CD4-positive, alpha-beta T cell treated with Interleukin-6 at 100 ng/mL for 8 hours (primary cell): ENCODE measurements around the gene ASCC3.
A peak's percentile ranks its signal among the peaks of the same experiment; 100 is the strongest.
"Not testable (repeated sequence)": the region's sequence is repeated elsewhere in the genome, so short reads cannot be mapped to it uniquely, and the experiment has no call there.

Source experiments
- DNase-seq: peaks from one replicate; pipeline ENCODE4 v3.0.0-alpha.2; 2020; ENCODE audit warnings: mixed read lengths, low spot score

ASCC3 gene

GRCh38 chr6:100880853-100881706 lies at the start of gene ASCC3:
TSS of gene ASCC3 (minus strand) at chr6:100881329. CDS start at chr6:100867997, 13,332 bp downstream.
- peak; percentile 86 for DNase-seq

DNA sequence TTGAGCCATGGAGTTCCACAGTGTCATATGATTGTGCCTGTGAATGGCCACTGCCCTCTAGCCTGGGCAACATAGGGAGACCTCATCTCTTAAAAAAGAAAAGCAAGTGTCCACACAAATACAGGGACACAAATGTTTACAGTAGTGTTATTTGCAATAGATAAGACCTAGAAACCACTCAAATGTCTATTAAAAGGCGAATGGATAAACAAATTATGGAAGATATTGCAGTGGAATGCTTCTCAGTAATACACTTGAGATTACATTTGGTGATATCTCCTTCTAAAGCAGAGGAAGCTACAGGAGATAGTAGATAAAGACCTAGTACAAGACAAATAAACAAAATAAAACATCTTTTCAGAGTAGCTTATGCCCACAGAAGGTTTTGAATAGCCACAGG lies 44.6 kb upstream of the ASCC3 start:
- no peak for DNase-seq

DNA sequence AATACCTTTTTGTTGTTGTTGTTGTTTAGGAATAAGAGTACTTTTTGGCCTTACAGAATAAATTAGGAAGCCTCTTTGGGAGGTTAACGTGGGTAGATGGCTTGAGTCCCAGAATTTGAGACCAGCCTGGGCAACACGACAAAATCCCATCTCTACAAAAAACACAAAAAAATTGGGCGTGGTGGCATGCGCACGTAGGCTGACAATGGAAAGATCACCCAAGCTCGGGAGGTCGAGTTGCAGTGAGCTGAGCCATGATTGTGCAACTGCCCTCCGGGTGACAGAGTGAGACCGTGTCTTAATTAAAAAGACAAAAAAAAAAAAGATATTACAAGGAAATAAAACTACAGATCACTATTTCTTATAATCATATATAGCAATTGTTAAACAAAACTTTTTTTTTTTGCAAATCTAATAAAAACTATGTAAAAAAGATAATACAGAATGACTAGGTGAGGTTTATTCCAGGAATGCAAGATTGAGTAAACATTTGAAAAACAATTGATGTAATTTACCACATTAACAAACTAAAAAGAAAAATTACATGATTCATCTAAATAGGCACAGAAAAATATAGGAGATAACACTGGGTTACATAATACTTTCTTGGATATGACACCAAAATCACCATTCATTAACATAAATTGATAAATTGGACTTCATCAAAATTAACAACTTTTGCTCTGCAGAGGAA lies 43.6 kb upstream of the ASCC3 start:
- DNase-seq: no peak

DNA sequence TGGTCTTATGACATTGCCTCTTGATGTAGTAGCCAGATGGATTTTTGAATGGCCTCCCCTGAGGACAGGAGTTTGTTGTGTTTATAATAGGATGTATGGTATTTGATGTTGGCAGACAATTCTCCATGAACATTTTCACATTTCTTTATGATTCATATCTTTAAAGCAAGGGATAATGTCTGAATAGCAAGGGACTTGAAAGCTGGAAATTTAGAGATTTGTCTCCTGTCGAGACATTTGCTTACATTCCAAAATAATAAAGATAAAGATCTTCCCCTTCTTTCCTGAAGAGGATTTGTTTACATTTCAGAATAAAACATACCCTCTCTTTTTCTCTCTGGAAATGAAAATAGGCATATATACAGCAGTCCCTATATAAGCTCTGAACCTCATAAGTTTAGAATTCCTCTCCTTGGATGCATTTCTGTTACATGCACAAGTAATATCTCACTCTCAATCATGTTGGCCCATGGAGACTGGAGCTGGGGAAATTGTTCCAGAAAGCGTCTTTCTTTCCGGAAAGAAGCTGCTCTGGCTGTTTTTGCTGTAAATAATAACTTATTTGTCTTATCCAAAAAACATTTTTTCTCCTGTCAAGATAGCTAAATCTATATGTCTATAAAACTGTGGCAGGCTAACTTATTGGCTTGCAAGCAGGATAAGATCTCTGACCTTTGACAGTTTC lies 42.5 kb upstream of the ASCC3 start:
- DNase-seq: no peak

DNA sequence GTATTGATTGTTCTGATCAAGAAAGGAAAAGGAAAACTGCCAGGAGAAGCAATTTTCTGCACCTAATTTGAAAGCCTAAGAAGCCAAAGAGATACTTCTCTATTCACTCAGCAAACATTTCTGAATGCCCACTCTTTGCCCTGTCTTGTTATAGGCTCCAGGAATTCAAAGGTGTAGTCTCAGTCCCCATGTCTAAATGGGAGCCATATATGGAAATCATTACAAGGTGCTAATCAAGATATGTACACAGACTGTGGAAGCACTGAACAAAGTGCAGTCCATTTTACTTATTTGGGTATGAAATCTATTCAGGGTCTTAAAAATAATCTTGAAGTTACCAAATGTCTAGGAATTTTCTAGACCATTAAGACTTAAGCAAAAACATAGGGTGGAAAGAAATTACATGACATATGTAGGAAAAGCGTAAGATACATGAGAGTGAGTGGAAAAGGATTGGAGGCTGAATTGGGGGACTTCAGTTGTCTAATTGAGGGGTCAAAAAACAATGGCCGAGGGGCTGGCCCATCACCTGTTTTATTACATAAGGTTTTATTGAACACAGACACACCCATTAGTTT lies 39.0 kb upstream of the ASCC3 start:
- DNase-seq: no peak

GRCh38 chr6:100918152-100918551 lies 37.0 kb upstream of the ASCC3 start:
- no peak for DNase-seq

DNA sequence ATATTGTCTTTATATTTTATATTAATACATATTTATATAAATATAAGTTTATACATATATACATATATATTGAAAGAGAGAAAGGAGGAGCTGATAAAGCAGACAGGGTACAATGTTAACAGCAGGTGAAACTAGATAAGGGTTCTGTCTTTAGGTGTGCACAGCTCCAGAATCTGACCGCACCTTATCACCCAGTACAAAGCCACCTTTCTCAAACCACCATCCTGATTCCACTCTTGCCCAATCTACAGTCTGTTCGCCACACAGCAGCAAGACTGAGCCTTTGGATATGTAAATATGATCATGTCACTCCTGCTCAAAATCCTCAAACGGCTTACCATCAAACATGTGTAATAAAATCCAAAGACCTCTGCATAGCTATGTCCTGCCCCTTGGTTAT lies 34.7 kb upstream of the ASCC3 start:
- DNase-seq: no peak

GRCh38 chr6:100913400-100914276 lies 32.5 kb upstream of the ASCC3 start:
- no peak for DNase-seq

GRCh38 chr6:100906325-100906724 lies 25.2 kb upstream of the ASCC3 start:
- DNase-seq: no peak

DNA sequence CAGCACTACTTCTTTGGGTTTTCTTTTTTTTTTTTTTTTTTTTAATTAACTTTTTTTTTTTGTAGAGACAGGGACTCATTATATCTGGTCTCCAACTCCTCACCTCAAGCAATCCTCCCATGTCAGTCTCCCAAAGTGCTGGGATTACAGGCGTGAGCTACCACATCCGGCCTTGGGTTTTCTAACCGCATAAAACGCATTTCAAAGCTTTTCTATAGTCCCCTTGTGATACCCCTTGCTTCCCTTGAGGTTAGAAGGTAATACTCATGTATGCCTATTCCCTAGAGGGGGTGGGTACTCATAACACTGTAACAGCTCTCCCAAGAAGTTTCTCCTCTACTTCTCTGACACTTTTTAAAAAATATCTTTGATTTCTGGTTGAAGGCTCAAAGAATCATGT lies 23.9 kb upstream of the ASCC3 start:
- DNase-seq: no peak

GRCh38 chr6:100904316-100904715 lies 23.2 kb upstream of the ASCC3 start:
- no peak for DNase-seq

DNA sequence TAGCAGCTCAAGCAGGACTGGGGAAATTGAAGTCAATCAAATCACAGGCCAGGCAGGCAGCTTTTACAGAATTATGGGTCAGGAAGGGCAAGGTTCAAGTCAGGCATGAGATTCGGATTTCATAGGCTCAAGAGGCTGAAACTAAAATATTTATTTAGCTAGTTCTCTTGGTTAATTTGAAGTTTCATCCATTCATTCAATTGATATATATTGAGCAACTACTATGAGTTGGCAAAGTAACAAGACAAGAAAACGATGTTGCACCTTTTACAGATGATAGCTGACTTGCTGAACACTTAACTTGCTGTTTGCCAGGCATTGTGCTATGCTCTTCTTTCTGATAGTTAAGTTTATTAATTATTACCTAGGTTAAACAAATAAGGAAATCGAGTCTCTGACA lies 20.5 kb upstream of the ASCC3 start:
- DNase-seq: no peak

DNA sequence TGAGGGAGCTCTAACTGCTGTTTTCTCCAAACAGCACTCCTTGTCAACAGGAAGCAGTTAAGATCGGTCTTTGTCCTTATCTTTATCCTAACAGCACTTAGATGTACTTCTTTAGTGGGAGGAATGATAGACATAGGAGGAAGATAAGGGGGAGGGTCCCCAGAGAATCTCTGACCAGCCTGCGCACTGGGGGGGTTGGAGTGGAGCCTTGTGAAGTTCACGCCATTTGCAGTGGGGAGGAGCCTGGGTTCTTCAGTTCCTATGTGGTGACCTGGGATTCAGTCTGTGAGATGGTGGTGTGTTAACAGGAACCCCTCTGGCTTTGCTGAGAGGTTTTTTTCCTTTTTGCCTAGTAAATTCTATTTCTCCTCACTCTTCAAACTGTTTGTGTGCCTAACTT lies 18.1 kb upstream of the ASCC3 start:
- DNase-seq: no peak

- DNase-seq: no peak
Observed at GRCh38 chr6:100897671-100898070, 16.5 kb upstream of the ASCC3 start.

DNA sequence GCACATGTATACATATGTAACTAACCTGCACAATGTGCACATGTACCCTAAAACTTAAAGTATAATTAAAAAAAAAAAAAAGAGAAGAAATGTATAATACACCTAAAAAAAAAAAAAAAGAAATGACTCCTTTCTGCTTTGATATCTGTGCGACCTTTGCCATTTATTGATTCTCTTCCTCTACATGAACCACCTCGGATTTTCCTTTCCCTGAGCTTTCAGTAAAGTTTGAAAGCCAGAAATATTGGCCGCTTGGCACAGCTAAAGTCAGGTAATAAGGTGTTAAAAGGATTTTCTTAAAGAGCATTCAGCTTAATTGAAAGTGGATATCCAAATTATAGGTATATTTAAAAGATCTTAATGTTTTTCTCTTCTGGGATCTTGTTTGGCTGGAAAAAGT lies 12.6 kb upstream of the ASCC3 start:
- no peak for DNase-seq

GRCh38 chr6:100892693-100893092 lies 11.6 kb upstream of the ASCC3 start:
- no peak for DNase-seq

DNA sequence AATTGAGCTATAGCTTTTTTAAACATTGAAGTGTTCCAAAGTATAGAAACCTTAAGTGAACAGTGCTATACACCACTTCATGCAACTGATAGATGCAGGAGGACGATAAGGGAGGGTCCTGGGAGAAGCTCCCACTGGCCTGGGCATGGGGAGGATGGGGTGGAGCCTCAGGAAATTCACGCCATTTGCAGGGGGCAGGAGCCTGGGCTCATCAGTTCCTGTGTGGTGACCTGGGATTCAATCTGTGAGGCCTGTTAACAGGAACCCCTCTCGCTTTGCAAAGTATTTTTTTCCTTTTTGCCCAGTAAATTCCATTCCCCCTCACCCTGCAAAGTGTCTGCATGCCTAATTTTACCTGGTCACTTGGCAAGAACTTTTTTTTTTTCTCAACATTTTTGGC lies 11.0 kb upstream of the ASCC3 start:
- DNase-seq: no peak

- no peak for DNase-seq
Observed at GRCh38 chr6:100891079-100891478, 9.9 kb upstream of the ASCC3 start.

GRCh38 chr6:100890646-100891045 lies 9.5 kb upstream of the ASCC3 start:
- not testable (repeated sequence) for DNase-seq

GRCh38 chr6:100889351-100889750 lies 8.2 kb upstream of the ASCC3 start:
- DNase-seq: no peak

DNA sequence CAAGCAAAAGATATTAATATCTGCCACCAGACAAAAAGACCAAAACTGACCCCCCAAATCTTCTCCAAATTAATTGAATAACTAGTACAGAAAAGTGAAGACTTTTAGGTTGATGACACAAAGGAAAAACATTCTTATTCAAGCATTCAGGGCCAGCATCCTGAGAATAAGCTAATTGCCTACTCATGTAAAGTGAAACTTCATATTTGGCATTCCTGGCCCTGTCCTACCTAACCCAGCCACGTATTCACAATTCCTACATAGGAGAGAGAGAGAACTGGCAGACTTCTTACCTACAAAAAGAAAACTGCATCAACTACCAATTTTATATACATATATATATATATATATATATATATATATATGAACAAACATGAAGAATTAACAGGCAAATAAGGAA lies 4.9 kb upstream of the ASCC3 start:
- no peak for DNase-seq

DNA sequence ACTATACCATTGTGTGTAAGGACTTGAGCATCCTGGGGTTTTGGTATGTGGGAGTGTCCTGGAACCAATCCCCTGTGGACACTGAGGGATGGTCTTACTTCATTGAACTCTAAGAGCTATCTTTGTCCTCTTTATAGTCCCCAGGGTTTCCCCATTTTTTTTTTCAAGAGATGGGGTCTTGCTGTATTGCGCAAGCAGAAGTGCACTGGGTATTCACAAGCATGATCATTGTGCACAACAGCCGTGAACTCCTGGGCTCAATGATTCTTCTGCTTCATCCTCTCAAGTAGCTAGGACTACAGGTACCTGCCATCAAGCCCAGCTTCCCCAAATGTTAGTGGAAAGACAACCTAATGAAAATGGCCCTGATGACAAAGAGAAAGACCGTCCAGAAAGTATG lies 2.2 kb upstream of the ASCC3 start:
- DNase-seq: no peak
